Measurements from ENCODE around the gene ARHGAP25.

The ARHGAP25 gene

GRCh38 chr2:68742626-68743415 lies 8.2 kb downstream of the ARHGAP25 start:
- Histone ChIP-seq H3F3A (ENCODE audit: insufficient read depth) (peaks cover 13% of the 10 kb centered on the region; the same call in 1 of the 2 replicates), H3K9ac (ENCODE audit: low read length) (no peak overlapping the region), H2AFZ (ENCODE audit: low read depth, low read length, severe bottlenecking) (no peak overlapping the region), H3K9me3 (ENCODE audit: insufficient read depth, low read length) (no peaks in the 10 kb centered on the region), H3K4me2 (ENCODE audit: low read depth, low read length, poor library complexity, severe bottlenecking) (peak overlapping the region; percentile 90), H4K20me1 (ENCODE audit: low read depth, low read length) (no peaks in the 10 kb centered on the region), H3K4me3 (ENCODE audit: insufficient read depth, low read length, poor library complexity, severe bottlenecking) (no peak overlapping the region), H3K9me2 (replicated peaks; ENCODE audit: insufficient read depth, low read length) (no peaks in the 10 kb centered on the region), H3K27me3 (ENCODE audit: low read length) (no peaks in the 10 kb centered on the region), H3K79me2 (ENCODE audit: insufficient read depth, low read length) (peaks cover 80% of the 10 kb centered on the region), H3K27ac (ENCODE audit: low read depth, low read length) (peak overlapping the region; percentile 29), H3K36me3 (ENCODE audit: low read length) (no peaks in the 10 kb centered on the region)
- TF ChIP-seq, protein P1, sequence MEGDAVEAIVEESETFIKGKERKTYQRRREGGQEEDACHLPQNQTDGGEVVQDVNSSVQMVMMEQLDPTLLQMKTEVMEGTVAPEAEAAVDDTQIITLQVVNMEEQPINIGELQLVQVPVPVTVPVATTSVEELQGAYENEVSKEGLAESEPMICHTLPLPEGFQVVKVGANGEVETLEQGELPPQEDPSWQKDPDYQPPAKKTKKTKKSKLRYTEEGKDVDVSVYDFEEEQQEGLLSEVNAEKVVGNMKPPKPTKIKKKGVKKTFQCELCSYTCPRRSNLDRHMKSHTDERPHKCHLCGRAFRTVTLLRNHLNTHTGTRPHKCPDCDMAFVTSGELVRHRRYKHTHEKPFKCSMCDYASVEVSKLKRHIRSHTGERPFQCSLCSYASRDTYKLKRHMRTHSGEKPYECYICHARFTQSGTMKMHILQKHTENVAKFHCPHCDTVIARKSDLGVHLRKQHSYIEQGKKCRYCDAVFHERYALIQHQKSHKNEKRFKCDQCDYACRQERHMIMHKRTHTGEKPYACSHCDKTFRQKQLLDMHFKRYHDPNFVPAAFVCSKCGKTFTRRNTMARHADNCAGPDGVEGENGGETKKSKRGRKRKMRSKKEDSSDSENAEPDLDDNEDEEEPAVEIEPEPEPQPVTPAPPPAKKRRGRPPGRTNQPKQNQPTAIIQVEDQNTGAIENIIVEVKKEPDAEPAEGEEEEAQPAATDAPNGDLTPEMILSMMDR (IDR thresholded peaks at IDR 0.05; ENCODE audit: insufficient read depth, low read length, poor library complexity, severe bottlenecking), result no peak
- TF ChIP-seq EZH2phosphoT487 (conservative IDR thresholded peaks at IDR 0.05; ENCODE audit: low read length), result no peak

GRCh38 chr2:68743531-68743930 lies 8.9 kb downstream of the ARHGAP25 start:
- Histone ChIP-seq H3K4me3 (ENCODE audit: insufficient read depth, low read length, poor library complexity, severe bottlenecking) (no peak overlapping the region), H3K79me2 (ENCODE audit: insufficient read depth, low read length) (peaks cover 75% of the 10 kb centered on the region), H2AFZ (ENCODE audit: low read depth, low read length, severe bottlenecking) (no peak overlapping the region), H3K9ac (ENCODE audit: low read length) (no peak overlapping the region), H3K9me2 (replicated peaks; ENCODE audit: insufficient read depth, low read length) (no peaks in the 10 kb centered on the region), H3K27me3 (ENCODE audit: low read length) (no peaks in the 10 kb centered on the region), H3F3A (ENCODE audit: insufficient read depth) (peaks cover 13% of the 10 kb centered on the region; the same call in 1 of the 2 replicates), H4K20me1 (ENCODE audit: low read depth, low read length) (no peaks in the 10 kb centered on the region), H3K4me2 (ENCODE audit: low read depth, low read length, poor library complexity, severe bottlenecking) (no peak overlapping the region), H3K36me3 (ENCODE audit: low read length) (no peaks in the 10 kb centered on the region), H3K27ac (ENCODE audit: low read depth, low read length) (peak overlapping the region; percentile 5; the same call in 1 of the 2 replicates), H3K9me3 (ENCODE audit: insufficient read depth, low read length) (no peaks in the 10 kb centered on the region)
- TF ChIP-seq, protein P1 (IDR thresholded peaks at IDR 0.05; ENCODE audit: insufficient read depth, low read length, poor library complexity, severe bottlenecking), result no peak
- no peak for TF ChIP-seq EZH2phosphoT487 (conservative IDR thresholded peaks at IDR 0.05; ENCODE audit: low read length)

DNA sequence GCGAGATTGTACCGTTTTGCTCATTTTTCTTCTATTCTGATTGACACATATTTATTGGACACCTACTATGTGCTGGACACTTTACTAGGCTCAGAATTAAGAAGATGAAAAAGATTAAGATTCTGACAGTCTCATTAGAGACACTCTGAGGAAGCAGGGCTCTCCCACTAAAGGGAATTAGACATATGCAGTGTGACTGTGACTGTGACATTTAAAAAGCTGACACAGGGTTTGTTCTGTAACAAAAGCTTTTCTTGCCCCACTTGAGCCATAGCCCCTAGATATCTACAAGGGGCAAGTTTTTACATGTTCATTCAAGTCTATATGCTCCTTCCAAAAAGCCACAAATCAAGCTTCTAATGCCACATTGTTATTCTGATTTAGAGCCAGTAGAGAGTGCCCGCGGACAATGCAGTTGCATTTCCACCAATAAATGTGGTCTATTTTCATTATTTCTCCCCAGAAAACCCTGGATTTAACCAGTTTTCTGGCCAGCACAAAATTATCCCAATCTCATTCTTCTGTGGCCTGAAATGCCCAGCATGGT lies 9.8 kb downstream of the ARHGAP25 start:
- no peaks in the 10 kb centered on the region for H3K9me2 ChIP-seq (replicated peaks; ENCODE audit: insufficient read depth, low read length)
- TF ChIP-seq EZH2phosphoT487 (conservative IDR thresholded peaks at IDR 0.05; ENCODE audit: low read length), result no peak
- TF ChIP-seq, protein P1 (IDR thresholded peaks at IDR 0.05; ENCODE audit: insufficient read depth, low read length, poor library complexity, severe bottlenecking), result no peak
- no peak overlapping the region for H3K4me3 ChIP-seq (ENCODE audit: insufficient read depth, low read length, poor library complexity, severe bottlenecking)
- no peaks in the 10 kb centered on the region for H3K27me3 ChIP-seq (ENCODE audit: low read length)
- no peaks in the 10 kb centered on the region for H4K20me1 ChIP-seq (ENCODE audit: low read depth, low read length)
- no peak overlapping the region for H3K9ac ChIP-seq (ENCODE audit: low read length)
- H3F3A ChIP-seq (ENCODE audit: insufficient read depth), result peaks cover 13% of the 10 kb centered on the region; the same call in 1 of the 2 replicates
- H3K36me3 ChIP-seq (ENCODE audit: low read length), result no peaks in the 10 kb centered on the region
- no peak overlapping the region for H3K4me2 ChIP-seq (ENCODE audit: low read depth, low read length, poor library complexity, severe bottlenecking)
- H3K27ac ChIP-seq (ENCODE audit: low read depth, low read length), result no peak overlapping the region
- no peaks in the 10 kb centered on the region for H3K9me3 ChIP-seq (ENCODE audit: insufficient read depth, low read length)
- H3K79me2 ChIP-seq (ENCODE audit: insufficient read depth, low read length), result peaks cover 75% of the 10 kb centered on the region
- H2AFZ ChIP-seq (ENCODE audit: low read depth, low read length, severe bottlenecking), result no peak overlapping the region

Data from SU-DHL-6 (cell line).